ENCODE measurements around the gene C17orf58. TPM values are rescaled to one million over a fixed set of nuclear protein-coding genes. Genes with fewer than 3 reads are reported as not detected.
A peak's percentile ranks its signal among the peaks of the same experiment; 100 is the strongest.
"Not testable (repeated sequence)": the region's sequence is repeated elsewhere in the genome, so short reads cannot be mapped to it uniquely, and the experiment has no call there.

C17orf58 gene
- total RNA-seq, 1 experiment from 2014 or later = 14.4 TPM

DNA sequence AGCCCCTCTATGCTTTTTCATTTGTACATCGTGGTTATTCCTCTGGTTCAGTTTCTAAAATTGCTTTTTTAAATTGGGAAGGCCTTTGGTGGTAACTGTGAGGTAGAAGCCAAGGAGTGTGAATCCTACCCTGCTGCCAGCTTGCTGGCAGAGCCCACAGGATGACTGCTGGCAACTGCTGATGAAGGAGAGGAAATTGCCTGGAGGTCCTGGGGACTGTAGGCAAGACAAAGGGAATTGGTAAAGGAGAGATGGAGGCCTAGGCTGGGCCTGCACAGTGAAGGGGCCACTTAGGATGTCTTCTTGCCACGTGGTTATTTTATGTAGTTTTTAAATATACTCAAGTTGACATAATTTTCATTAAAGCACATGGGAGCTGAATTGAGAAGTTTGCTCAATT is 15.8 kb downstream of the C17orf58 start:
- no peaks in the 10 kb centered on the region; the same call in 1 of the 2 replicates for H3K36me3 ChIP-seq (ENCODE audit: control insufficient read depth, insufficient read depth, low read length)
- ChIA-PET CTCF (no interaction called here), POLR2A (no interaction called here)
- no peak for DNase-seq
- Mint-ChIP-seq H3K27me3 (ENCODE audit: insufficient read depth, unreplicated experiment) (no peaks in the 10 kb centered on the region), H3K4me3 (ENCODE audit: unreplicated experiment) (no peak overlapping the region), H3K4me1 (ENCODE audit: low read depth, unreplicated experiment) (no peaks in the 10 kb centered on the region), H3K27ac (ENCODE audit: unreplicated experiment) (no peak overlapping the region), H3K9me3 (ENCODE audit: unreplicated experiment) (no peaks in the 10 kb centered on the region), H3K36me3 (ENCODE audit: insufficient read depth, unreplicated experiment) (peaks cover 36% of the 10 kb centered on the region)
- intact Hi-C loops (cut with micrococcal nuclease; ENCODE audit: unreplicated experiment) = no loop called here
- H3K9me3 ChIP-seq = no peaks in the 10 kb centered on the region
- no peak overlapping the region for H3K4me3 ChIP-seq (ENCODE audit: low read depth, low read length)
- TF ChIP-seq, protein P1, sequence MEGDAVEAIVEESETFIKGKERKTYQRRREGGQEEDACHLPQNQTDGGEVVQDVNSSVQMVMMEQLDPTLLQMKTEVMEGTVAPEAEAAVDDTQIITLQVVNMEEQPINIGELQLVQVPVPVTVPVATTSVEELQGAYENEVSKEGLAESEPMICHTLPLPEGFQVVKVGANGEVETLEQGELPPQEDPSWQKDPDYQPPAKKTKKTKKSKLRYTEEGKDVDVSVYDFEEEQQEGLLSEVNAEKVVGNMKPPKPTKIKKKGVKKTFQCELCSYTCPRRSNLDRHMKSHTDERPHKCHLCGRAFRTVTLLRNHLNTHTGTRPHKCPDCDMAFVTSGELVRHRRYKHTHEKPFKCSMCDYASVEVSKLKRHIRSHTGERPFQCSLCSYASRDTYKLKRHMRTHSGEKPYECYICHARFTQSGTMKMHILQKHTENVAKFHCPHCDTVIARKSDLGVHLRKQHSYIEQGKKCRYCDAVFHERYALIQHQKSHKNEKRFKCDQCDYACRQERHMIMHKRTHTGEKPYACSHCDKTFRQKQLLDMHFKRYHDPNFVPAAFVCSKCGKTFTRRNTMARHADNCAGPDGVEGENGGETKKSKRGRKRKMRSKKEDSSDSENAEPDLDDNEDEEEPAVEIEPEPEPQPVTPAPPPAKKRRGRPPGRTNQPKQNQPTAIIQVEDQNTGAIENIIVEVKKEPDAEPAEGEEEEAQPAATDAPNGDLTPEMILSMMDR (IDR thresholded peaks at IDR 0.05; ENCODE audit: insufficient read depth in 1 of 2, low read depth in 1 of 2, low read length in 1 of 2, severe bottlenecking in 1 of 2, unreplicated experiment in 1 of 2) = no peak
- BruUV-seq (replicated peaks) = no TSS peak
- H3K27me3 ChIP-seq (replicated peaks; ENCODE audit: control insufficient read depth, insufficient read depth, low read length) = no peaks in the 10 kb centered on the region
- no peaks in the 10 kb centered on the region for H3K4me1 ChIP-seq

DNA sequence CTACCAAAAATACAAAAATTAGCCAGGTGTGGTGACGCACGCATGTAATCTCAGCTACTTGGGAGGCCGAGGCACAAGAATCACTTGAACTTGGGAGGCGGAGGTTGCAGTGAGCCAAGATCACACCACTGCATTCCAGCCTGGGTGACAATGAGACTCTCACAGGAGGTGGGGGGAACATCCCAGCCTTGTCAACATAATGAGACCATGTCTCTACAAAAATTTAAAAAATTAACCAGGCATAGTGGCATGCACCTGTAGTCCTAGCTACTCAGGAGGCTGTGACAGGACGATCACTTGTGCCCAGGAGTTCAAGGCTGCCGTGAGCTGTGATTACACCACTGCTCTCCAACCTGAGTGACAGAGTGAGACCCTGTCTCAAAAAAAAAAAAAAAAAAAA is 20.0 kb downstream of the C17orf58 start:
- not testable (repeated sequence) for H3K27ac Mint-ChIP-seq (ENCODE audit: unreplicated experiment)
- CTCF ChIA-PET = interaction anchor here (0.6 kb wide), 1 partner anchor 1345 kb away, joined by 5 read pairs; no protein-coding TSS in a partner anchor

DNA sequence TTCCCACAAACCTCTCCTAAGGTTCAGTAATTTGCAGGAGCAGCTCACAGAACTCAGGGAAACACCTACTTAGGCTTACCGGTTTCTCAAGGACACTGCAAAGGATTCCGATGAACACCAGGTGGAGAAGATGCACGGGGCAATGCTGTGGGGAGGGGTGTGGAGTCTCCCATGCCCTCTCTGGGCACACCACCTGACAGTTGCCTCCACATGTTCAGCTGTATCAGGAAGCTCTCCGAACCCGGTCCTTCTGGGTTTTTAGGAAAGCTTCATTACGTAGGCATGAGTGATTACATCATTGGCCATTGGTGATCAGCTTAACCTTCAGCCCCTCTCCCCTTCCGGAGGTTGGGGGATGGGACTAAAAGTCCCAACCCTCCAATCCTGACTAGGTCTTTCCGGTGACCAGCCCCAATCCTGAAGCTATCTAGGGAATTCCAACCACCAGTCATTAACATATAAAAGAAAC is 21.6 kb downstream of the C17orf58 start:
- Mint-ChIP-seq H3K4me1 (ENCODE audit: low read depth, unreplicated experiment) (no peaks in the 10 kb centered on the region), H3K27me3 (ENCODE audit: insufficient read depth, unreplicated experiment) (no peaks in the 10 kb centered on the region), H3K9me3 (ENCODE audit: unreplicated experiment) (no peaks in the 10 kb centered on the region), H3K4me3 (ENCODE audit: unreplicated experiment) (no peak overlapping the region), H3K27ac (ENCODE audit: unreplicated experiment) (peak overlapping the region; percentile 25), H3K36me3 (ENCODE audit: insufficient read depth, unreplicated experiment) (peaks cover 40% of the 10 kb centered on the region)
- no peaks in the 10 kb centered on the region for H3K27me3 ChIP-seq (replicated peaks; ENCODE audit: control insufficient read depth, insufficient read depth, low read length)
- POLR2A ChIA-PET = no interaction called here
- intact Hi-C loops (cut with micrococcal nuclease; ENCODE audit: unreplicated experiment) = no loop called here
- CTCF ChIA-PET = no interaction called here
- DNase-seq = no peak
- TF ChIP-seq, protein P1 (IDR thresholded peaks at IDR 0.05; ENCODE audit: insufficient read depth in 1 of 2, low read depth in 1 of 2, low read length in 1 of 2, severe bottlenecking in 1 of 2, unreplicated experiment in 1 of 2) = no peak
- H3K4me1 ChIP-seq = peaks cover 5% of the 10 kb centered on the region; the same call in 1 of the 2 replicates
- BruUV-seq (replicated peaks) = no TSS peak
- H3K9me3 ChIP-seq = no peaks in the 10 kb centered on the region
- no peak overlapping the region for H3K4me3 ChIP-seq (ENCODE audit: low read depth, low read length)
- no peaks in the 10 kb centered on the region; the same call in 1 of the 2 replicates for H3K36me3 ChIP-seq (ENCODE audit: control insufficient read depth, insufficient read depth, low read length)

More for the DNA sequence above, 20.0 kb downstream of the C17orf58 start:
- DNase-seq; BruUV-seq (replicated peaks); H3K4me1 Mint-ChIP-seq (ENCODE audit: low read depth, unreplicated experiment); H3K4me3 ChIP-seq (ENCODE audit: low read depth, low read length); H3K4me3 Mint-ChIP-seq (ENCODE audit: unreplicated experiment); H3K9me3 ChIP-seq; H3K27me3 ChIP-seq (replicated peaks; ENCODE audit: control insufficient read depth, insufficient read depth, low read length); H3K9me3 Mint-ChIP-seq (ENCODE audit: unreplicated experiment); H3K36me3 ChIP-seq (ENCODE audit: control insufficient read depth, insufficient read depth, low read length); H3K4me1 ChIP-seq; intact Hi-C loops (cut with micrococcal nuclease; ENCODE audit: unreplicated experiment); H3K27me3 Mint-ChIP-seq (ENCODE audit: insufficient read depth, unreplicated experiment): not testable (repeated sequence)
- peaks cover 42% of the 10 kb centered on the region for H3K36me3 Mint-ChIP-seq (ENCODE audit: insufficient read depth, unreplicated experiment)
- POLR2A ChIA-PET = interaction anchor here (0.6 kb wide), 2 partner anchors 246 to 258 kb away, joined by 3 read pairs; no protein-coding TSS in a partner anchor

All from Caco-2 (cell line).